ENCODE measurements around the gene RRM2.

The RRM2 gene

GRCh38 chr2:10158681-10159080 lies 36.1 kb downstream of the RRM2 start:
- DNase-seq = no peak

- DNase-seq = no peak
Measured at GRCh38 chr2:10159086-10159485, 36.5 kb downstream of the RRM2 start.

- DNase-seq = no peak
Measured at GRCh38 chr2:10159581-10160131, 37.1 kb downstream of the RRM2 start.

GRCh38 chr2:10160203-10160955 lies 37.8 kb downstream of the RRM2 start:
- no peak for DNase-seq

- no peak for DNase-seq
Measured at GRCh38 chr2:10161206-10161931, 38.8 kb downstream of the RRM2 start.

GRCh38 chr2:10161961-10162441 lies 39.5 kb downstream of the RRM2 start:
- no peak for DNase-seq

- no peak for DNase-seq
Measured at GRCh38 chr2:10162586-10163497, 40.3 kb downstream of the RRM2 start.

GRCh38 chr2:10163498-10164486 lies 41.3 kb downstream of the RRM2 start:
- no peak for DNase-seq

- no peak for DNase-seq
Measured at GRCh38 chr2:10164601-10165000, 42.1 kb downstream of the RRM2 start.

- DNase-seq = no peak
Measured at GRCh38 chr2:10165282-10165681, 42.7 kb downstream of the RRM2 start.

- no peak for DNase-seq
Measured at GRCh38 chr2:10165861-10166675, 43.5 kb downstream of the RRM2 start.

GRCh38 chr2:10166676-10167292 lies 44.2 kb downstream of the RRM2 start:
- DNase-seq = no peak

- DNase-seq = no peak
Measured at GRCh38 chr2:10167316-10167715, 44.8 kb downstream of the RRM2 start.

GRCh38 chr2:10168221-10168620 lies 45.7 kb downstream of the RRM2 start:
- no peak for DNase-seq

- no peak for DNase-seq
Measured at GRCh38 chr2:10169053-10169578, 46.6 kb downstream of the RRM2 start.

GRCh38 chr2:10169581-10169980 lies 47.0 kb downstream of the RRM2 start:
- DNase-seq = no peak

- DNase-seq = no peak
Measured at GRCh38 chr2:10170256-10170655, 47.7 kb downstream of the RRM2 start.

GRCh38 chr2:10171006-10171800 lies 48.7 kb downstream of the RRM2 start:
- DNase-seq = no peak
